Middle frontal gyrus (tissue), 1 donor: Measurements from ENCODE around the gene ABL2.
"Not testable (repeated sequence)": the region's sequence is repeated elsewhere in the genome, so short reads cannot be mapped to it uniquely, and the experiment has no call there.

Experiments used
- DNase-seq: peaks from one replicate; pipeline ENCODE4 v3.0.0-alpha.2; 2015; ENCODE audit warnings: low spot score; ENCODE audit errors: extremely low spot score

Gene ABL2

DNA sequence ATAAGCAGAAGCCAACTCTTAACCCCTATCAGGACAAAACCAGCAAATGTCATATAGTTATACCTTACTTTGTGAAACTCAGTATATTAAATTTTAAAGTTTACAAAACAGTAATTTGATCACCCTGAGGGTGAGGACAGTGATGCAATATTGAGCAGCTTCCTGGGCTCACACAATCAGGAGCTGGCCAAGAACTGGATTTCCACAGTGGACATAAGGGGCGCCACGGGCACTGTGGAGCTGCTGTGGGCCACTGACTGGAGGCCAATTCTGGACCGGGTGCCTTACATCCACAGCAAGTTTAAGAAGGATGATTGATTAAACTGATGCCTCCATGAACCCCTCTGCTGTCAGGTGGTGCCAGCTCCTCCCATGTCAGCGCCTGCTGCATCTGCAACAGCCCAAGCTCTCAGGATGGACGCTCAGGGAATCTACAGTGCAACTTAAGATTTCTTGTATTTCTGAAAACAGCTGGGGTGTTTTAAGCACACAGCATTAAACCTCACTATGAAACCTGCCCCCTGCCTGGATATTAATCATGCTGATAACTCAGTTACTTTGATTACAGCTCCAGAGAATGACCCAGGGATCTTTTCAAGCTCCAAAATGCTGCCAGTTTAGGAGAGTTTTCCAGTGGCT lies 91.7 kb downstream of the ABL2 start:
- no peak for DNase-seq

DNA sequence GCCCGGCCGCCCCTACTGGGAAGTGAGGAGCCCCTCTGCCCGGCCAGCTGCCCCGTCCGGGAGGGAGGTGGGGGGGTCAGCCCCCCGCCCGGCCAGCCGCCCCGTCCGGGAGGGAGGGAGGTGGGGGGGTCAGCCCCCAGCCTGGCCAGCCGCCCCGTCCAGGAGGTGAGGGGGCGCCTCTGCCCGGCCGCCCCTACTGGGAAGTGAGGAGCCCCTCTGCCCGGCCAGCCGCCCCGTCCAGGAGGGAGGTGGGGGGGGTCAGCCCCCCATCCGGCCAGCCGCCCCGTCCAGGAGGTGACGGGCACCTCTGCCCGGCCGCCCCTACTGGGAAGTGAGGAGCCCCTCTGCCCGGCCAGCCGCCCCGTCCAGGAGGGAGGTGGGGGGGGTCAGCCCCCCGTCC lies 93.8 kb downstream of the ABL2 start:
- not testable (repeated sequence) for DNase-seq

- DNase-seq: not testable (repeated sequence)
Observed at GRCh38 chr1:179135168-179135567, 94.3 kb downstream of the ABL2 start.

- no peak for DNase-seq
Observed at GRCh38 chr1:179129702-179130473, 99.6 kb downstream of the ABL2 start.

DNA sequence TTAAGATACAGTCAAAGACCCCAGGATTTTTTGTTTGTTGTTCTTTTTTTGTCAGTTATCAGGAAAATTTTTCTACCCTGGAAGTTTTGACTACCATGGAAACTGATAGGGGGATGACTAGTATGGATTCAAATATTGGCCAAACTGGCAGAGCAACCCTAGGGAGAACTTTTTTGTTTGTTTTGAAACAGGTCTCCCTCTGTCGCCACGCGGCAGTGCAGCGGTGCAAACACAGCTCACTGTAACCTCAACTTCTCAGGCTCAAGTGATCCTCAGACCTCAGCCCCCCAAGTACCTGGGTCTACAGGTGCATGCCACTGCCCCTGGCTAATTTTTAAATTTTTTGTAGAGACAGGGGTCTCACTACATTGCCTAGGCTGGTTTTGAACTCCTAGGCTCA lies 101.0 kb downstream of the ABL2 start:
- no peak for DNase-seq

- no peak for DNase-seq
Observed at GRCh38 chr1:179127163-179127895, 102.1 kb downstream of the ABL2 start.

DNA sequence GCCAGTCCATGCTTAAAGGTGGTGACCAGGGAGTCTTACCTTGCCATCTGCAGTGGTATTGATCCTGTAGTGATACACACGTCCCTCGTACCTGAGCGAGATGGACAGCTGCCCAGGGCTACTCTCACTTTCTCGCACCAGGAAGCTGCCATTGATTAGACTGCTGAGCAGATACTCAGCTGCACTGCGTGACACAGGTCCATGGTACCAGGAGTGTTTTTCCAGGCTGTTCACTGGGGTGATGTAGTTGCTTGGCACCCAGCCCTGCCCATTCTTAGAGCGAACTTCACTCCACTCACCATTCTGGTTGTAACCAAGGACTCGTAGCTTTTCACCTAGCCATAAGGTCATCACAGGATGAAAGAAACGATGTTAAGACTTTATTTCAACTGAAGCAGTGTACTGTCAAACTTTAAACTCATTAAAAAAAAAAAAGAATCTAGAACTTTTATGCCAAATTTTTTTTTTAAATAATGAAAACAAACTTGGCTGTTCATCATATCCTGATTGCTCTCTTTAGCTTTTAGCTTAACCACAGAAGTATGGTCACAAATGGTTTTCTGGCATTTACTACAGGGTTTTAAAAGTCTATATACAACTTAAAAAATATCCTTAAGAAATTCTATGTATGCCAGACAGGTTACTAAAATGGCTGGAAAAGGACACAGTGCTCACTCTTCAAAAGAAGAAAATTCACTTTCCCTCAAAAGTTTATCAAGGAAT lies 103.0 kb downstream of the ABL2 start:
- no peak for DNase-seq

GRCh38 chr1:179124873-179125272 lies 104.6 kb downstream of the ABL2 start:
- DNase-seq: no peak

DNA sequence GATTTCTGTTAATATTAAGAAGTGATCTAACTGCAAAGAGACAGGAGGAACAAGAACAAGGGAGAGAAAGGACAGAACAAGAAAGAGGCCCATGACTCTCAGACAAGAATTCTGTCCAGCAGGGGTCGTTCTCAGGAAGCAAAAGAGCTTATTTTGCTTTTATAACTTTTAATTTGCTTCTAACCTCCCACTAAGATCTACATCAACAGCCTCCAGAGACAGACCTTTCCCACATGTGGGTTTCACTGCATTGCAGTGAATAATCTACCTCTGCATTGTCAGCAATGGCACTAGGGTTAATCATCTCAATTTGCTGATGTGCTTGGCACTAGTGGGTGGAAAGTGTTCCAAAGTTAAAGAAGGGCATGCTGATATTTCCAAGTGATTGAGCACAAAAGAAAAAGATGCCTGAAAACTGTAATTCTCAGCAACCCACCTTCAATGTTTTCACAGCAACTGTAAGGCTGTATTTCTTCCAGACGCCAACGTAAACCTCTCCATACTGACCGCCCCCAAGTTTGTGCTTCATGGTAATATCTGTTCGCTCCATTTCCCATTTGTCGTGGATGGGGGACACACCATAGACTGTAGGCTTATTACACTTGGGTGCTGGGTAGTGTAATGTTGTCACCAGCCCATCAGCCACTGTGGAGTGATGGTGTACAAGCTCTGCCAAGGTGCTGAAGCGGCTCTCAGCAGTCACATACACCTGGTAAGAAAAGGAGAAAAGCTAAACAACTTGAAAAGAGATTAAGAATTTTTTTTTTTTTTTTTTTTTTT lies 108.1 kb downstream of the ABL2 start:
- no peak for DNase-seq

DNA sequence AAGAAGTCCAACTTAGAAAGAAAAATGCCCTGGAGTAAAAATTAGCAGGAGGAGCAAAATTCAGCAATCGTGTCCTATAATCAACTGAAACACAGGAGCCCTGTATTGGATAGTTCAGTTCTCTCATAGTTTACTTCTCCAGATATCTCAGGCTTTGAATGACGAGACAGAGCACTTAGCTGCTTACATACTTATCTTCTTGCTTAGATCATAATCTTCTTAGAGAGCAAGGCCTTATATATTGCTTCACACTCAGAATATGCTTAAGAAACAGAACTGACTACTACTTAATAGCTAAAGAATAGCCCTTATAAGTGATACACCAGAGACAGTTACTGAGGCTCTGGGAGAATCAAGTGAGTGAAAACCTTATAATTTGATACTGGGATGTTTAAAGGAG lies 108.7 kb downstream of the ABL2 start:
- DNase-seq: no peak

DNA sequence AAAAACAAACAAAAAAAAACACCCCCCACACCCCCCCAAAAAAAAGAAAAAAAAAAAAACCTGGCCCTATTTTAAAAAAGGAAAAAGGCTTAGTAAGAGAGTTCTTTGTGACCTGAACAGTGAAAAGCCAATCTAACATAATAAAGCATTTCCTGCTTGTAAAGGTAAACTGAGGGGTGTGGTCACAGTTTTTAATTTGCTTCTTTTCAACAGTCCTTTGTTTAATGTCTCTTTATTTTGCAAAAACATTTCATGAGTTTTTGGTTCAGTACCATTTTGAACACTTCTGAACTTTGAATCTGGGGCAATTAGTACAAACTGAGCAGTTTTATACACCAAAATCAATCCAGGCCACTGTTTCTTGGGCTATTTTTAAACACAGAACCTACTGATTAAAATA lies 110.0 kb downstream of the ABL2 start:
- DNase-seq: no peak

- DNase-seq: no peak
Observed at GRCh38 chr1:179115181-179115580, 114.3 kb downstream of the ABL2 start.

GRCh38 chr1:179108644-179109043 lies 120.8 kb downstream of the ABL2 start:
- DNase-seq: no peak

GRCh38 chr1:179107706-179108629 lies 121.5 kb downstream of the ABL2 start:
- no peak for DNase-seq

DNA sequence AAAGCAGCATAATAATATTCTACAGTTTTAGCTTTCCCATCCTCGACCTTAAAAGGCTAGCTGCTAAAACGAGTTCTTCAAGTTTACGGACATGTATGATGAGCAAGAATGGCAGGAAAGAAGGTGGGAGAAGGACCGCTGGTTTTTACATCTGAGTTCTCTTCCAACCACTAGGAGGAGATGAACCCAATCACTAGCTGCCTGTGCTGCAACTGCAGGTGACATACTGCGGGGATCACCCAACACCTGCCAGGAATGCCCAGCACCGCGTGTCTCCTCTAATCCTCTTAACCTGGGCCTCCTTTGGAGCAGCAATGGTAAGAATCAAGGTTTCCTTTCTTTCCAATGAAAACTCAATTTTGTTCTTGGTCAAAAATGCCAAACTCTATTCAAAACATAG lies 124.1 kb downstream of the ABL2 start:
- DNase-seq: no peak

- no peak for DNase-seq
Observed at GRCh38 chr1:179104611-179105250, 124.7 kb downstream of the ABL2 start.

DNA sequence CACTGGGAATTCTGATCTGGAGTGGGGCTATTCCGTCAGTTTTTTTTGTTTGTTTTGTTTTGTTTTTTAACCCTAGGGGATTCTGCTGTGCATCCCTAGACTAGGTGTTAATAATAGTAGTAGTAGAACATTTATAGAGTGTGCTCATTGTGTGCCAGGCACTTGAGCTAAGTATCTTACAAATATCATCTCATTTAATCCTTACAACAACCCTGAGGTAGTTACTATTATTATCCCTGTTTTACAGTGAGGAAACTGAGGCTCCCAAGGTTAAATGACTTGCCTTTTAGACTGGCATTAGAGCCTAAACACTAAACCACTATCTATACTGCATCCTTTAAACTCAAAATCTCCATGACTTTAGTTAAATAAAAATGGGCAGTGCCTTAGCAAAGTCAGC lies 125.5 kb downstream of the ABL2 start:
- DNase-seq: no peak

GRCh38 chr1:179101566-179101965 lies 127.9 kb downstream of the ABL2 start:
- DNase-seq: no peak

- DNase-seq: no peak
Observed at GRCh38 chr1:179099891-179100290, 129.6 kb downstream of the ABL2 start.
